HEK293 (cell line): Measurements from ENCODE around the gene C2CD3.

Experiments
- CTCF ChIA-PET: fragments of 350-600 bp; formaldehyde crosslinking; extraction: SDS; loops from one replicate; lab custom pipeline; 2021; ENCODE audit warnings: antibody characterized with exemption; lab: Yijun Ruan, JAX
- POLR2A ChIA-PET: fragments of 300-600 bp; formaldehyde crosslinking; extraction: SDS; loops from one replicate; lab custom pipeline; 2020; ENCODE audit warnings: antibody characterized with exemption, inconsistent platforms; lab: Yijun Ruan, JAX
- H3K27ac ChIP-seq: fragments of 200-500 bp; sonication (Bioruptor generic); 2 replicates; pipeline ENCODE4 v1.5.1; 2014; ENCODE audit warnings: low read depth, low read length, control low read depth, inconsistent platforms; ENCODE audit errors: extremely low read depth
- H3K36me3 ChIP-seq, 2 experiments: fragments of 200-500 bp in 1 of 2; sonication (Bioruptor generic) in 1 of 2; 1 replicate in 1 of 2; 2 replicates in 1 of 2; pipeline ENCODE4 v1.5.1; 2014 to 2017; ENCODE audit warnings: inconsistent platforms in 2 of 2, low read length in 2 of 2; ENCODE audit not compliant: control insufficient read depth in 2 of 2, insufficient read depth in 1 of 2
- H3K4me1 ChIP-seq: fragments of 200-500 bp; sonication (Bioruptor generic); 2 replicates; pipeline ENCODE4 v1.5.1; 2014; ENCODE audit warnings: mild to moderate bottlenecking, low read length, inconsistent platforms; ENCODE audit not compliant: control insufficient read depth, insufficient read depth
- H3K4me3 ChIP-seq: 2 replicates; pipeline ENCODE4 v1.5.1; 2011; ENCODE audit warnings: low read depth, mild to moderate bottlenecking, control low read depth, low read length, moderate library complexity
- H3K9me3 ChIP-seq: fragments of 200-500 bp; sonication (Bioruptor generic); 2 replicates; pipeline ENCODE4 v1.5.1; 2014; ENCODE audit warnings: low read depth, low read length, inconsistent platforms; ENCODE audit not compliant: control insufficient read depth, insufficient read depth
- GLI4 ChIP-seq: fragments of 450-650 bp; formaldehyde crosslinking; IDR thresholded peaks from 2 replicates; pipeline ENCODE4 v1.5.1; 2016; ENCODE audit warnings: missing biosample characterization, missing genetic modification characterization
- MEIS1 ChIP-seq: sonication (generic); formaldehyde crosslinking; IDR thresholded peaks from 2 replicates; pipeline ENCODE4 v1.8.1; 2022; ENCODE audit warnings: missing genetic modification reagents, mild to moderate bottlenecking, borderline replicate concordance
- PRDM10 ChIP-seq: fragments of 450-650 bp; formaldehyde crosslinking; IDR thresholded peaks from 2 replicates; pipeline ENCODE4 v1.5.1; 2016; ENCODE audit warnings: missing biosample characterization, missing genetic modification characterization
- PRDM2 ChIP-seq: fragments of 450-650 bp; formaldehyde crosslinking; IDR thresholded peaks from 2 replicates; pipeline ENCODE4 v1.5.1; 2016; ENCODE audit warnings: missing biosample characterization, missing genetic modification characterization, borderline replicate concordance
- SCRT2 ChIP-seq: fragments of 450-650 bp; formaldehyde crosslinking; IDR thresholded peaks from 2 replicates; pipeline ENCODE4 v1.5.1; 2016; ENCODE audit warnings: missing biosample characterization, missing genetic modification characterization
- ZBTB10 ChIP-seq: fragments of 450-650 bp; formaldehyde crosslinking; IDR thresholded peaks from 2 replicates; pipeline ENCODE4 v1.5.1; 2016; ENCODE audit warnings: missing biosample characterization, missing genetic modification characterization
- ZBTB8A ChIP-seq: fragments of 450-650 bp; formaldehyde crosslinking; IDR thresholded peaks from 2 replicates; pipeline ENCODE4 v1.5.1; 2016; ENCODE audit warnings: missing biosample characterization, missing genetic modification characterization
- ZNF140 ChIP-seq: fragments of 450-650 bp; formaldehyde crosslinking; IDR thresholded peaks from 2 replicates; pipeline ENCODE4 v1.5.1; 2016; ENCODE audit warnings: missing biosample characterization, missing genetic modification characterization
- ZNF211 ChIP-seq: fragments of 450-650 bp; formaldehyde crosslinking; IDR thresholded peaks from 2 replicates; pipeline ENCODE4 v1.5.1; 2016; ENCODE audit warnings: low read depth, missing biosample characterization, missing genetic modification characterization
- ZNF223 ChIP-seq: fragments of 450-650 bp; formaldehyde crosslinking; IDR thresholded peaks from 2 replicates; pipeline ENCODE4 v1.5.1; 2016; ENCODE audit warnings: missing biosample characterization, missing genetic modification characterization
- ZNF239 ChIP-seq: fragments of 450-650 bp; formaldehyde crosslinking; IDR thresholded peaks from 2 replicates; pipeline ENCODE4 v1.5.1; 2016; ENCODE audit warnings: missing biosample characterization, missing genetic modification characterization
- ZNF416 ChIP-seq: fragments of 450-650 bp; formaldehyde crosslinking; IDR thresholded peaks from 2 replicates; pipeline ENCODE4 v1.5.1; 2016; ENCODE audit warnings: missing biosample characterization, missing genetic modification characterization
- ZNF510 ChIP-seq: fragments of 450-650 bp; formaldehyde crosslinking; IDR thresholded peaks from 2 replicates; pipeline ENCODE4 v1.5.1; 2018; ENCODE audit warnings: mild to moderate bottlenecking, missing genetic modification characterization, missing biosample characterization; ENCODE audit not compliant: insufficient replicate concordance
- ZNF518A ChIP-seq: fragments of 450-650 bp; formaldehyde crosslinking; conservative IDR thresholded peaks from 2 replicates; pipeline ENCODE4 v1.5.1; 2016; ENCODE audit warnings: low read depth, missing biosample characterization, missing genetic modification characterization
- ZNF561 ChIP-seq: fragments of 450-650 bp; IDR thresholded peaks from 2 replicates; pipeline ENCODE4 v1.5.1; 2018; ENCODE audit warnings: missing biosample characterization, missing genetic modification characterization, borderline replicate concordance
- ZNF580 ChIP-seq: fragments of 450-650 bp; formaldehyde crosslinking; IDR thresholded peaks from 2 replicates; pipeline ENCODE4 v1.5.1; 2016; ENCODE audit warnings: missing biosample characterization, missing genetic modification characterization
- ZNF76 ChIP-seq: fragments of 450-650 bp; formaldehyde crosslinking; IDR thresholded peaks from 2 replicates; pipeline ENCODE4; 2016; ENCODE audit warnings: low read depth, missing biosample characterization, missing genetic modification characterization, borderline replicate concordance
- ZNF768 ChIP-seq: fragments of 450-650 bp; formaldehyde crosslinking; IDR thresholded peaks from 2 replicates; pipeline ENCODE4 v1.5.1; 2018; ENCODE audit warnings: missing biosample characterization, mild to moderate bottlenecking, missing genetic modification characterization
- ZSCAN5A ChIP-seq: fragments of 450-650 bp; formaldehyde crosslinking; IDR thresholded peaks from 2 replicates; pipeline ENCODE4 v1.5.1; 2016; ENCODE audit warnings: missing biosample characterization, missing genetic modification characterization

C2CD3 gene

GRCh38 chr11:74044538-74044937 lies 126.3 kb downstream of the C2CD3 start:
- Histone ChIP-seq H3K4me3 (no peak overlapping the region), H3K36me3 (peaks cover 0 to 51% of the 10 kb centered on the region in 2 experiments; a peak in 2 of 3 replicates), H3K27ac (no peak overlapping the region), H3K4me1 (no peaks in the 10 kb centered on the region), H3K9me3 (no peaks in the 10 kb centered on the region)
- POLR2A ChIA-PET: no interaction called here
- TF ChIP-seq ZNF416 (tag by site-specific recombination): no peak
- no peak for TF ChIP-seq ZNF239 (tag by site-specific recombination)
- no peak for TF ChIP-seq PRDM10
- TF ChIP-seq ZNF211 (tag by site-specific recombination): no peak
- no peak for TF ChIP-seq ZNF76
- TF ChIP-seq ZBTB10: no peak
- no peak for TF ChIP-seq SCRT2
- no peak for TF ChIP-seq PRDM2 (tag by site-specific recombination)
- TF ChIP-seq ZNF140 (tag by site-specific recombination): no peak
- no peak for TF ChIP-seq ZBTB8A (tag by site-specific recombination)
- no peak for TF ChIP-seq ZNF580 (tag by site-specific recombination)
- TF ChIP-seq ZNF768 (tag by site-specific recombination): no peak
- no peak for TF ChIP-seq ZNF223
- TF ChIP-seq ZNF561 (tag by site-specific recombination): no peak
- no peak for TF ChIP-seq MEIS1 (CRISPR knock-in tag)
- no peak for TF ChIP-seq ZNF510 (tag by site-specific recombination)
- no peak for TF ChIP-seq ZNF518A
- no peak for TF ChIP-seq GLI4 (tag by site-specific recombination)
- TF ChIP-seq ZSCAN5A (tag by site-specific recombination): no peak
- CTCF ChIA-PET: no interaction called here
